CD14-positive monocyte (primary cell): ENCODE measurements around the gene PRKN. TPM values are rescaled to one million over a fixed set of nuclear protein-coding genes. Genes with fewer than 3 reads are reported as not detected.
A peak's percentile ranks its signal among the peaks of the same experiment; 100 is the strongest.

Experiments used
- DNase-seq, 3 donors: peaks; one replicate each; pipeline ENCODE4 v3.0.0-alpha.2; 2011 to 2022
- H2AFZ ChIP-seq: 2 replicates; pipeline ENCODE4 v1.6.0; 2012; ENCODE audit warnings: mild to moderate bottlenecking, low read depth, low read length, inconsistent platforms; ENCODE audit not compliant: insufficient read depth, poor library complexity, severe bottlenecking
- H3K27ac ChIP-seq, 2 donors: 1 replicate in 1 of 2; 2 replicates in 1 of 2; pipeline ENCODE4 v1.5.1; 2012 to 2013; ENCODE audit warnings: low read length in 2 of 2, control low read depth in 1 of 2, inconsistent platforms in 1 of 2, low read depth in 1 of 2, mild to moderate bottlenecking in 1 of 2
- H3K27me3 ChIP-seq, 2 donors: one replicate each; pipeline versions ENCODE4 v1.6.0 to v1.6.1; 2011 to 2013; ENCODE audit warnings: low read length in 2 of 2; ENCODE audit not compliant: control insufficient read depth in 2 of 2, insufficient read depth in 2 of 2
- H3K36me3 ChIP-seq, 2 donors: replicated peaks in 1 of 2; 1 replicate in 1 of 2; 2 replicates in 1 of 2; pipeline versions ENCODE4 v1.5.1 to v1.6.1; 2012 to 2013; ENCODE audit warnings: low read length in 2 of 2, control low read depth in 1 of 2, inconsistent platforms in 1 of 2, mild to moderate bottlenecking in 1 of 2; ENCODE audit not compliant: insufficient read depth in 2 of 2, control insufficient read depth in 1 of 2
- H3K4me1 ChIP-seq, 2 donors: 1 replicate in 1 of 2; 2 replicates in 1 of 2; pipeline versions ENCODE4 v1.5.1 to v1.6.1; 2012 to 2013; ENCODE audit warnings: low read length in 2 of 2, control low read depth in 1 of 2, inconsistent platforms in 1 of 2, mild to moderate bottlenecking in 1 of 2, moderate library complexity in 1 of 2; ENCODE audit not compliant: insufficient read depth in 2 of 2, control insufficient read depth in 1 of 2
- H3K4me2 ChIP-seq: replicated peaks from 2 replicates; pipeline ENCODE3; 2012; ENCODE audit warnings: low read length, moderate library complexity, mild to moderate bottlenecking; ENCODE audit not compliant: poor library complexity, severe bottlenecking; ENCODE audit errors: extremely low read depth
- H3K4me3 ChIP-seq, 3 experiments: fragments of 200-600 bp in 1 of 3; sonication (generic) in 1 of 3; replicated peaks in 1 of 3; 1 replicate in 2 of 3; 2 replicates in 1 of 3; pipeline ENCODE4 v1.5.1; 2011 to 2013; ENCODE audit warnings: low read length in 3 of 3, mild to moderate bottlenecking in 3 of 3, control low read depth in 2 of 3, low read depth in 2 of 3, inconsistent platforms in 1 of 3, moderate library complexity in 1 of 3
- H3K79me2 ChIP-seq: 2 replicates; pipeline ENCODE4 v1.6.0; 2012; ENCODE audit warnings: mild to moderate bottlenecking, control low read depth, inconsistent platforms, low read length, moderate library complexity; ENCODE audit not compliant: insufficient read depth
- H3K9ac ChIP-seq: 2 replicates; pipeline ENCODE4 v1.6.0; 2017; ENCODE audit warnings: low read length, mild to moderate bottlenecking; ENCODE audit not compliant: insufficient read depth, poor library complexity, severe bottlenecking
- H3K9me3 ChIP-seq, 2 donors: replicated peaks in 1 of 2; 1 replicate in 1 of 2; 2 replicates in 1 of 2; pipeline versions ENCODE4 v1.5.1 to v1.6.1; 2012 to 2013; ENCODE audit warnings: low read length in 2 of 2, control low read depth in 1 of 2; ENCODE audit not compliant: control insufficient read depth in 1 of 2, insufficient read depth in 1 of 2
- H4K20me1 ChIP-seq: 2 replicates; pipeline ENCODE4 v1.6.0; 2012; ENCODE audit warnings: mild to moderate bottlenecking, low read length, control low read depth, moderate library complexity; ENCODE audit not compliant: insufficient read depth
- H3K27ac Mint-ChIP-seq, 7 donors: one replicate each; pipeline ENCODE4 v1.8.0; 2020; ENCODE audit warnings: mild to moderate bottlenecking in 7 of 7, mixed read lengths in 7 of 7, moderate library complexity in 6 of 7, inconsistent platforms in 2 of 7
- H3K27me3 Mint-ChIP-seq, 3 donors: one replicate each; pipeline ENCODE4 v1.8.0; 2021 to 2022; ENCODE audit warnings: low read depth in 3 of 3, mild to moderate bottlenecking in 3 of 3, mixed read lengths in 3 of 3, moderate library complexity in 3 of 3, inconsistent platforms in 1 of 3
- H3K36me3 Mint-ChIP-seq, 2 donors: one replicate each; pipeline ENCODE4 v1.8.0; 2020; ENCODE audit warnings: mixed read lengths in 2 of 2, inconsistent platforms in 1 of 2, mild to moderate bottlenecking in 1 of 2
- H3K4me1 Mint-ChIP-seq: one replicate; pipeline ENCODE4 v1.8.0; 2020; ENCODE audit warnings: mild to moderate bottlenecking, mixed read lengths
- H3K4me3 Mint-ChIP-seq, 2 donors: one replicate each; pipeline ENCODE4 v1.8.0; 2020; ENCODE audit warnings: mild to moderate bottlenecking in 2 of 2, mixed read lengths in 2 of 2, moderate library complexity in 1 of 2
- H3K9me3 Mint-ChIP-seq, 7 donors: one replicate each; pipeline ENCODE4 v1.8.0; 2020 to 2022; ENCODE audit warnings: mixed read lengths in 7 of 7, mild to moderate bottlenecking in 6 of 7, moderate library complexity in 6 of 7, inconsistent platforms in 2 of 7
- WGBS: methylation state at CpG from one replicate; pipeline ENCODE4 v1.1.5; 2013; ENCODE audit warnings: missing lambda C conversion rate; ENCODE audit not compliant: insufficient coverage; 5-methylcytosine and 5-hydroxymethylcytosine counted together
- intact Hi-C, 2 donors: fragments of 100-400 bp; cut with micrococcal nuclease; formaldehyde crosslinking; loops; one replicate each; pipeline versions ENCODE4 v1.15.0 to v1.15.1; 2023
- polyA plus RNA-seq, 3 donors: library from polyadenylated mRNA; depleted of rRNA in 1 of 3; unstranded in 2 of 3; stranded (reverse) in 1 of 3; fragments of 300-500 nt in 2 of 3; fragments of >200 nt in 1 of 3; fragmentation: Illumina TruSeq in 2 of 3; gene quantifications; 1 replicate in 2 of 3; 2 replicates in 1 of 3; pipeline ENCODE4 v1.2.3, GENCODE V29; 2012 to 2021
- TF ChIP-seq, protein P1 (sequence below): fragments of 200-600 bp; IDR thresholded peaks from one replicate; pipeline ENCODE4 v1.8.0; 2022; ENCODE audit warnings: antibody characterized with exemption, mild to moderate bottlenecking

The PRKN gene
- polyA plus RNA-seq, 3 donors: 0.19 to 0.21 TPM; not detected in 1

DNA sequence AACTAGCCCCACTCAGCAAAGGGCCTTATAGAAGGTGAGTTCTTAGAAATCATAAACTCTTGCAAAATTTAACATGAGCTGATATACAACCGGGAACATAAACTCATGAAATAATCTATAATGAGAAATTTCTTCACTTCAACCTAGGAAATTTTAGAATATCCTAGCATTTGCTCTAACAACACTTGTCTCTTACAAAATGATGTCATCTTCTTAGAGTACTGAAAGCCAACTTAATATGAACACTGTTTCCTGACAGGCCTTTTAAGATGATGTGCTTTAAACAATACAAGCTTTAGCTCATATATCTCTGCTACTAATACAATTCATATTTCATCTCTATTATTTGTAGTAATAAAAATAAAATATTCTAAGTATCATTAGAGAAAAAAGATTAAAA, 1.1 kb upstream of the PRKN start:
- no peak overlapping the region for H3K27ac ChIP-seq
- no peaks in the 10 kb centered on the region for H4K20me1 ChIP-seq
- Mint-ChIP-seq H3K27me3 (peaks cover 5 to 9% (median 7%) of the 10 kb centered on the region in 3 donors), H3K36me3 (no peaks in the 10 kb centered on the region), H3K4me1 (peaks cover 17% of the 10 kb centered on the region), H3K9me3 (peaks cover 0 to 6% (median 4%) of the 10 kb centered on the region in 7 donors), H3K4me3 (no peak overlapping the region), H3K27ac (peak overlapping the region in 4 of 7 donors; percentile 79 to 88 (median 87))
- H3K4me2 ChIP-seq: no peak overlapping the region
- peaks cover 0 to 3% of the 10 kb centered on the region in 2 donors for H3K9me3 ChIP-seq
- no peak overlapping the region for H3K9ac ChIP-seq
- H3K4me1 ChIP-seq: peaks cover 14 to 21% of the 10 kb centered on the region in 2 donors
- H3K79me2 ChIP-seq: no peaks in the 10 kb centered on the region
- H3K4me3 ChIP-seq: no peak overlapping the region
- no peak for DNase-seq
- no peaks in the 10 kb centered on the region for H3K27me3 ChIP-seq
- TF ChIP-seq, protein P1, sequence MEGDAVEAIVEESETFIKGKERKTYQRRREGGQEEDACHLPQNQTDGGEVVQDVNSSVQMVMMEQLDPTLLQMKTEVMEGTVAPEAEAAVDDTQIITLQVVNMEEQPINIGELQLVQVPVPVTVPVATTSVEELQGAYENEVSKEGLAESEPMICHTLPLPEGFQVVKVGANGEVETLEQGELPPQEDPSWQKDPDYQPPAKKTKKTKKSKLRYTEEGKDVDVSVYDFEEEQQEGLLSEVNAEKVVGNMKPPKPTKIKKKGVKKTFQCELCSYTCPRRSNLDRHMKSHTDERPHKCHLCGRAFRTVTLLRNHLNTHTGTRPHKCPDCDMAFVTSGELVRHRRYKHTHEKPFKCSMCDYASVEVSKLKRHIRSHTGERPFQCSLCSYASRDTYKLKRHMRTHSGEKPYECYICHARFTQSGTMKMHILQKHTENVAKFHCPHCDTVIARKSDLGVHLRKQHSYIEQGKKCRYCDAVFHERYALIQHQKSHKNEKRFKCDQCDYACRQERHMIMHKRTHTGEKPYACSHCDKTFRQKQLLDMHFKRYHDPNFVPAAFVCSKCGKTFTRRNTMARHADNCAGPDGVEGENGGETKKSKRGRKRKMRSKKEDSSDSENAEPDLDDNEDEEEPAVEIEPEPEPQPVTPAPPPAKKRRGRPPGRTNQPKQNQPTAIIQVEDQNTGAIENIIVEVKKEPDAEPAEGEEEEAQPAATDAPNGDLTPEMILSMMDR: no peak
- peak overlapping the region; percentile 92 for H2AFZ ChIP-seq
- no peaks in the 10 kb centered on the region for H3K36me3 ChIP-seq
- 100% methylated on average over 1 of the region's 1 CpG for WGBS
- intact Hi-C loops: no loop called here

DNA sequence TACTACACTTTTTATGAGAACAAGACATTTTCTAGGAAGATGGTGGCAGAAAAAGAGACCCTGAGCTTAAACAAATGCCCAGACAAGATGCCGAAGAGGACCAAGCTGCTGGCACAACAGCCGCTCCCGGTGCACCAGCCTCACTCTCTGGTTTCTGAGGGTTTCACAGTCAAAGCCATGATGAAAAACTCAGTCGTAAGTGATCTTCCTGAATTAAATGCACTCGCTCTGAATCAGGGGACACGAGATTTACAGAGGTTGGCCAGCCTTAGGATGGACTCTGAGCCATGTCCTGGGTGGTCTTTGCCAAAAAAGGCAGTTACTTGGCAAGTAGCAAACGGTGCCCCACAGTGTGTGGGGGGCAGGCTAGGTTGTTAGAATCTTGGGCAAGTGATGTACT, 631 bp upstream of the PRKN start:
- Histone ChIP-seq H4K20me1 (no peaks in the 10 kb centered on the region), H3K4me2 (peak overlapping the region; percentile 92)
- WGBS: 81% methylated on average over 6 of the region's 7 CpGs

More for the DNA sequence above, 631 bp upstream of the PRKN start:
- Histone ChIP-seq H3K79me2 (no peaks in the 10 kb centered on the region), H3K27ac (peak overlapping the region in 1 of 2 donors; percentile 69), H3K9me3 (no peaks in the 10 kb centered on the region), H2AFZ (peak overlapping the region; percentile 92), H3K9ac (peak overlapping the region; percentile 85), H3K4me3 (peak overlapping the region in 2 of 3 experiments; percentile 61 to 91), H3K27me3 (no peaks in the 10 kb centered on the region), H3K4me1 (peaks cover 10 to 17% of the 10 kb centered on the region in 2 donors), H3K36me3 (no peaks in the 10 kb centered on the region)
- H3K27ac Mint-ChIP-seq: peak overlapping the region in 6 of 7 donors; percentile 79 to 88 (median 86)
- peak overlapping the region; percentile 92 to 95 for H3K4me3 Mint-ChIP-seq
- peaks cover 0 to 2% (median 0%) of the 10 kb centered on the region in 7 donors for H3K9me3 Mint-ChIP-seq
- intact Hi-C loops: no loop called here
- TF ChIP-seq, protein P1: no peak
- DNase-seq: peak in 1 of 3 donors; percentile 6
- peaks cover 12% of the 10 kb centered on the region for H3K4me1 Mint-ChIP-seq
- no peaks in the 10 kb centered on the region for H3K36me3 Mint-ChIP-seq
- H3K27me3 Mint-ChIP-seq: peaks cover 5 to 9% (median 7%) of the 10 kb centered on the region in 3 donors
